Measurements from ENCODE around the gene ACACB. TPM values are rescaled to one million over a fixed set of nuclear protein-coding genes. Genes with fewer than 3 reads are reported as not detected.

Gene ACACB
- total RNA-seq, 1 experiment from 2014 or later = 1.6 TPM

- in situ Hi-C loops (cut with HindIII; ENCODE audit: low pct_unique_long_range_greater_than_20kb, low sequenced_read_pairs) = no loop called here
- no peak for DNase-seq (ENCODE audit: low read depth)
These were observed 179.5 kb downstream of the ACACB start for GRCh38 chr12:109295764-109296425.

- no peak for DNase-seq (ENCODE audit: low read depth)
- in situ Hi-C loops (cut with HindIII; ENCODE audit: low pct_unique_long_range_greater_than_20kb, low sequenced_read_pairs) = no loop called here
These were observed 180.0 kb downstream of the ACACB start for GRCh38 chr12:109296431-109296830.

GRCh38 chr12:109299849-109300248 is 183.5 kb downstream of the ACACB start:
- no peak for DNase-seq (ENCODE audit: low read depth)
- in situ Hi-C loops (cut with HindIII; ENCODE audit: low pct_unique_long_range_greater_than_20kb, low sequenced_read_pairs) = no loop called here

- in situ Hi-C loops (cut with HindIII; ENCODE audit: low pct_unique_long_range_greater_than_20kb, low sequenced_read_pairs) = no loop called here
- DNase-seq (ENCODE audit: low read depth) = no peak
These were observed 185.3 kb downstream of the ACACB start for GRCh38 chr12:109301643-109302168.

GRCh38 chr12:109302358-109302757 is 186.0 kb downstream of the ACACB start:
- in situ Hi-C loops (cut with HindIII; ENCODE audit: low pct_unique_long_range_greater_than_20kb, low sequenced_read_pairs) = no loop called here

GRCh38 chr12:109302770-109303169 is 186.4 kb downstream of the ACACB start:
- DNase-seq (ENCODE audit: low read depth) = no peak
- in situ Hi-C loops (cut with HindIII; ENCODE audit: low pct_unique_long_range_greater_than_20kb, low sequenced_read_pairs) = no loop called here

More at GRCh38 chr12:109302358-109302757, 186.0 kb downstream of the ACACB start:
- DNase-seq (ENCODE audit: low read depth) = no peak

GRCh38 chr12:109304485-109304884 is 188.1 kb downstream of the ACACB start:
- in situ Hi-C loops (cut with HindIII; ENCODE audit: low pct_unique_long_range_greater_than_20kb, low sequenced_read_pairs) = no loop called here
- DNase-seq (ENCODE audit: low read depth) = no peak

GRCh38 chr12:109305547-109305946 is 189.2 kb downstream of the ACACB start:
- in situ Hi-C loops (cut with HindIII; ENCODE audit: low pct_unique_long_range_greater_than_20kb, low sequenced_read_pairs) = no loop called here
- DNase-seq (ENCODE audit: low read depth) = no peak

GRCh38 chr12:109307051-109307450 is 190.7 kb downstream of the ACACB start:
- in situ Hi-C loops (cut with HindIII; ENCODE audit: low pct_unique_long_range_greater_than_20kb, low sequenced_read_pairs) = no loop called here
- no peak for DNase-seq (ENCODE audit: low read depth)

GRCh38 chr12:109308534-109309380 is 192.4 kb downstream of the ACACB start, which contains the start of gene FOXN4:
Gene FOXN4 (minus strand): TSS chr12:109309284. CDS start chr12:109308321, 963 bp downstream.
- no peak for DNase-seq (ENCODE audit: low read depth)
- in situ Hi-C loops (cut with HindIII; ENCODE audit: low pct_unique_long_range_greater_than_20kb, low sequenced_read_pairs) = no loop called here

GRCh38 chr12:109309381-109310246 is 193.2 kb downstream of the ACACB start:
- DNase-seq (ENCODE audit: low read depth) = no peak
- in situ Hi-C loops (cut with HindIII; ENCODE audit: low pct_unique_long_range_greater_than_20kb, low sequenced_read_pairs) = no loop called here

GRCh38 chr12:109310247-109311125 is 194.1 kb downstream of the ACACB start:
- no peak for DNase-seq (ENCODE audit: low read depth)
- in situ Hi-C loops (cut with HindIII; ENCODE audit: low pct_unique_long_range_greater_than_20kb, low sequenced_read_pairs) = no loop called here

Other genes with a start within 250 kb of the ACACB start
- gene DAO, start 236.5 kb upstream of the ACACB start, total RNA-seq (2014; rRNA removed; shearing (Covaris generic); ENCODE audit: low replicate concordance) = not detected in 2 replicates
- gene SVOP, start 95.5 kb upstream of the ACACB start, total RNA-seq (2014; rRNA removed; shearing (Covaris generic); ENCODE audit: low replicate concordance) = not detected in 2 replicates
- gene USP30, start 64.0 kb upstream of the ACACB start, total RNA-seq (2014; rRNA removed; shearing (Covaris generic); ENCODE audit: low replicate concordance) = 4.6 and 12.2 TPM in 2 replicates
- gene ALKBH2, start 23.1 kb upstream of the ACACB start, total RNA-seq (2014; rRNA removed; shearing (Covaris generic); ENCODE audit: low replicate concordance) = 8.6 and 14.9 TPM in 2 replicates
- gene UNG, start 19.0 kb upstream of the ACACB start, total RNA-seq (2014; rRNA removed; shearing (Covaris generic); ENCODE audit: low replicate concordance) = 39.0 and 61.1 TPM in 2 replicates
- gene FOXN4, start 192.7 kb downstream of the ACACB start, total RNA-seq (2014; rRNA removed; shearing (Covaris generic); ENCODE audit: low replicate concordance) = not detected in 2 replicates
- not detected in 2 replicates for gene MYO1H, start 231.3 kb downstream of the ACACB start, total RNA-seq (2014; rRNA removed; shearing (Covaris generic); ENCODE audit: low replicate concordance)